ENCODE measurements around the gene KCNK15. TPM values are rescaled to one million over a fixed set of nuclear protein-coding genes. Genes with fewer than 3 reads are reported as not detected.

The KCNK15 gene
- polyA plus RNA-seq, 3 donors = 0.03 TPM; not detected in 2

- DNase-seq = no peak
- H3K27me3 Mint-ChIP-seq (ENCODE audit: low read depth in 3 of 3) = peaks cover 0 to 9% (median 3%) of the 10 kb centered on the region in 3 donors
- Histone ChIP-seq H4K20me1 (ENCODE audit: insufficient read depth, low read length) (no peaks in the 10 kb centered on the region), H3K27me3 (ENCODE audit: control insufficient read depth in 2 of 2, insufficient read depth in 2 of 2, low read length in 2 of 2) (no peaks in the 10 kb centered on the region), H3K4me2 (replicated peaks; ENCODE audit: extremely low read depth, low read length, poor library complexity, severe bottlenecking) (no peak overlapping the region), H3K4me3 (replicated peaks in 1 of 3; ENCODE audit: low read depth in 2 of 3, low read length in 3 of 3) (no peak overlapping the region), H3K36me3 (replicated peaks in 1 of 2; ENCODE audit: control insufficient read depth in 1 of 2, insufficient read depth in 2 of 2, low read length in 2 of 2) (no peaks in the 10 kb centered on the region), H3K9ac (ENCODE audit: insufficient read depth, low read length, poor library complexity, severe bottlenecking) (no peak overlapping the region), H3K4me1 (ENCODE audit: control insufficient read depth in 1 of 2, insufficient read depth in 2 of 2, low read length in 2 of 2) (no peaks in the 10 kb centered on the region), H3K27ac (ENCODE audit: low read depth in 1 of 2, low read length in 2 of 2) (no peak overlapping the region), H3K79me2 (ENCODE audit: insufficient read depth, low read length) (no peaks in the 10 kb centered on the region), H3K9me3 (replicated peaks in 1 of 2; ENCODE audit: control insufficient read depth in 1 of 2, insufficient read depth in 1 of 2, low read length in 2 of 2) (no peaks in the 10 kb centered on the region), H2AFZ (ENCODE audit: insufficient read depth, low read depth, low read length, poor library complexity, severe bottlenecking) (no peak overlapping the region)
- peaks cover 3% of the 10 kb centered on the region for H3K4me1 Mint-ChIP-seq
- H3K9me3 Mint-ChIP-seq = no peaks in the 10 kb centered on the region
- no peak for TF ChIP-seq CTCF (IDR thresholded peaks at IDR 0.05)
- intact Hi-C loops (cut with micrococcal nuclease) = no loop called here
- H3K36me3 Mint-ChIP-seq = no peaks in the 10 kb centered on the region
- H3K4me3 Mint-ChIP-seq = no peak overlapping the region
- 85% methylated on average over 2 of the region's 7 CpGs for WGBS (ENCODE audit: insufficient coverage)
- no peak overlapping the region for H3K27ac Mint-ChIP-seq
Observed at GRCh38 chr20:44720621-44720996, 25.1 kb upstream of the KCNK15 start.

- H3K27me3 Mint-ChIP-seq (ENCODE audit: low read depth in 3 of 3) = peaks cover 0 to 9% (median 2%) of the 10 kb centered on the region in 3 donors
- DNase-seq = no peak
- Histone ChIP-seq H2AFZ (ENCODE audit: insufficient read depth, low read depth, low read length, poor library complexity, severe bottlenecking) (no peak overlapping the region), H3K4me1 (ENCODE audit: control insufficient read depth in 1 of 2, insufficient read depth in 2 of 2, low read length in 2 of 2) (no peaks in the 10 kb centered on the region), H4K20me1 (ENCODE audit: insufficient read depth, low read length) (no peaks in the 10 kb centered on the region), H3K9me3 (replicated peaks in 1 of 2; ENCODE audit: control insufficient read depth in 1 of 2, insufficient read depth in 1 of 2, low read length in 2 of 2) (no peaks in the 10 kb centered on the region), H3K4me3 (replicated peaks in 1 of 3; ENCODE audit: low read depth in 2 of 3, low read length in 3 of 3) (no peak overlapping the region), H3K27me3 (ENCODE audit: control insufficient read depth in 2 of 2, insufficient read depth in 2 of 2, low read length in 2 of 2) (no peaks in the 10 kb centered on the region), H3K4me2 (replicated peaks; ENCODE audit: extremely low read depth, low read length, poor library complexity, severe bottlenecking) (no peak overlapping the region), H3K9ac (ENCODE audit: insufficient read depth, low read length, poor library complexity, severe bottlenecking) (no peak overlapping the region), H3K27ac (ENCODE audit: low read depth in 1 of 2, low read length in 2 of 2) (no peak overlapping the region), H3K79me2 (ENCODE audit: insufficient read depth, low read length) (no peaks in the 10 kb centered on the region), H3K36me3 (replicated peaks in 1 of 2; ENCODE audit: control insufficient read depth in 1 of 2, insufficient read depth in 2 of 2, low read length in 2 of 2) (no peaks in the 10 kb centered on the region)
- H3K27ac Mint-ChIP-seq = no peak overlapping the region
- WGBS (ENCODE audit: insufficient coverage) = no CpG with 5 or more reads among the region's 11 CpGs
- no peaks in the 10 kb centered on the region for H3K9me3 Mint-ChIP-seq
- no peak overlapping the region for H3K4me3 Mint-ChIP-seq
- H3K36me3 Mint-ChIP-seq = no peaks in the 10 kb centered on the region
- peaks cover 3% of the 10 kb centered on the region for H3K4me1 Mint-ChIP-seq
- intact Hi-C loops (cut with micrococcal nuclease) = no loop called here
- no peak for TF ChIP-seq CTCF (IDR thresholded peaks at IDR 0.05)
Observed at GRCh38 chr20:44720997-44721784, 24.5 kb upstream of the KCNK15 start.
